Small intestine (tissue), 7 donors: ENCODE measurements around the gene ZNF783. TPM values are rescaled to one million over a fixed set of nuclear protein-coding genes. Genes with fewer than 3 reads are reported as not detected.

Experiments used
- DNase-seq, 2 donors: peaks; one replicate each; pipeline versions ENCODE4 v3.0.0 to v3.0.0-alpha.2; 2013
- FAIRE-seq: peaks from 2 replicates; lab custom pipeline; 2012; peaks lifted over from hg19 to GRCh38; lab: Jason Lieb, UNC
- H3K27ac ChIP-seq, 3 donors: one replicate each; pipeline ENCODE4 v1.5.1; 2013; ENCODE audit warnings: low read length in 2 of 3, mild to moderate bottlenecking in 2 of 3, control low read depth in 1 of 3, inconsistent platforms in 1 of 3, low read depth in 1 of 3, moderate library complexity in 1 of 3
- H3K27me3 ChIP-seq, 3 donors: one replicate each; pipeline ENCODE4 v1.6.1; 2013; ENCODE audit warnings: low read length in 3 of 3, inconsistent platforms in 1 of 3; ENCODE audit not compliant: control insufficient read depth in 3 of 3, insufficient read depth in 3 of 3
- H3K36me3 ChIP-seq, 3 donors: one replicate each; pipeline ENCODE4 v1.6.1; 2013; ENCODE audit warnings: low read length in 3 of 3, inconsistent platforms in 1 of 3, low read depth in 1 of 3, mild to moderate bottlenecking in 1 of 3, moderate library complexity in 1 of 3; ENCODE audit not compliant: control insufficient read depth in 3 of 3, insufficient read depth in 2 of 3
- H3K4me1 ChIP-seq, 3 donors: one replicate each; pipeline ENCODE4 v1.6.1; 2013; ENCODE audit warnings: low read length in 2 of 3, inconsistent platforms in 1 of 3, low read depth in 1 of 3, mild to moderate bottlenecking in 1 of 3, moderate library complexity in 1 of 3; ENCODE audit not compliant: control insufficient read depth in 3 of 3, insufficient read depth in 2 of 3
- H3K4me3 ChIP-seq, 3 donors: one replicate each; pipeline ENCODE4 v1.5.1; 2013; ENCODE audit warnings: low read length in 3 of 3, control low read depth in 1 of 3, inconsistent platforms in 1 of 3, low read depth in 1 of 3, mild to moderate bottlenecking in 1 of 3, moderate library complexity in 1 of 3
- H3K9me3 ChIP-seq, 2 donors: one replicate each; pipeline ENCODE4 v1.6.1; 2013; ENCODE audit warnings: low read depth in 1 of 2, low read length in 1 of 2; ENCODE audit not compliant: control insufficient read depth in 2 of 2, insufficient read depth in 1 of 2
- WGBS, 3 donors: extraction: QIAGEN DNeasy Blood & Tissue Kit; methylation state at CpG; one replicate each; pipeline ENCODE4 v1.1.7; 2013; 5-methylcytosine and 5-hydroxymethylcytosine counted together
- polyA plus RNA-seq, 4 donors: library from polyadenylated mRNA; stranded (reverse) in 3 of 4; unstranded in 1 of 4; fragments of 200-250 nt in 3 of 4; fragments of 120-200 nt in 1 of 4; gene quantifications; one replicate each; pipeline versions ENCODE4 v1.2.1 to v1.2.3, GENCODE V29; 2013
- donor health status: healthy with polysubstance abuse.
- donor health status: control.
- donor health status: control.
- donor health status: Bipolar disorder and iron deficiency.
- donor health status: healthy.

The ZNF783 gene
- polyA plus RNA-seq, 4 donors: 3.2 to 9.8 (median 5.0) TPM

GRCh38 chr7:149279111-149279743, 17.2 kb downstream of the ZNF783 start:
- H3K27me3 ChIP-seq: no peaks in the 10 kb centered on the region
- DNase-seq (no peak), FAIRE-seq (no peak)
- no peak overlapping the region for H3K4me3 ChIP-seq
- no peaks in the 10 kb centered on the region for H3K4me1 ChIP-seq
- WGBS, 3 donors: 95 to 96% (median 95%) methylated on average over 17 of the region's 17 CpGs
- H3K9me3 ChIP-seq: peaks cover 0 to 2% of the 10 kb centered on the region in 2 donors
- peaks cover 3 to 57% (median 4%) of the 10 kb centered on the region in 3 donors for H3K36me3 ChIP-seq
- H3K27ac ChIP-seq: no peak overlapping the region

GRCh38 chr7:149280151-149280550, 18.2 kb downstream of the ZNF783 start:
- H3K4me3 ChIP-seq: no peak overlapping the region
- H3K36me3 ChIP-seq: peaks cover 3 to 57% (median 4%) of the 10 kb centered on the region in 3 donors
- no peaks in the 10 kb centered on the region for H3K27me3 ChIP-seq
- no peak for FAIRE-seq
- H3K27ac ChIP-seq: no peak overlapping the region
- H3K4me1 ChIP-seq: no peaks in the 10 kb centered on the region
- 98 to 100% (median 98%) methylated on average over 4 to 8 of the region's 9 CpGs for WGBS, 3 donors
- DNase-seq: no peak
- H3K9me3 ChIP-seq: no peaks in the 10 kb centered on the region

DNA sequence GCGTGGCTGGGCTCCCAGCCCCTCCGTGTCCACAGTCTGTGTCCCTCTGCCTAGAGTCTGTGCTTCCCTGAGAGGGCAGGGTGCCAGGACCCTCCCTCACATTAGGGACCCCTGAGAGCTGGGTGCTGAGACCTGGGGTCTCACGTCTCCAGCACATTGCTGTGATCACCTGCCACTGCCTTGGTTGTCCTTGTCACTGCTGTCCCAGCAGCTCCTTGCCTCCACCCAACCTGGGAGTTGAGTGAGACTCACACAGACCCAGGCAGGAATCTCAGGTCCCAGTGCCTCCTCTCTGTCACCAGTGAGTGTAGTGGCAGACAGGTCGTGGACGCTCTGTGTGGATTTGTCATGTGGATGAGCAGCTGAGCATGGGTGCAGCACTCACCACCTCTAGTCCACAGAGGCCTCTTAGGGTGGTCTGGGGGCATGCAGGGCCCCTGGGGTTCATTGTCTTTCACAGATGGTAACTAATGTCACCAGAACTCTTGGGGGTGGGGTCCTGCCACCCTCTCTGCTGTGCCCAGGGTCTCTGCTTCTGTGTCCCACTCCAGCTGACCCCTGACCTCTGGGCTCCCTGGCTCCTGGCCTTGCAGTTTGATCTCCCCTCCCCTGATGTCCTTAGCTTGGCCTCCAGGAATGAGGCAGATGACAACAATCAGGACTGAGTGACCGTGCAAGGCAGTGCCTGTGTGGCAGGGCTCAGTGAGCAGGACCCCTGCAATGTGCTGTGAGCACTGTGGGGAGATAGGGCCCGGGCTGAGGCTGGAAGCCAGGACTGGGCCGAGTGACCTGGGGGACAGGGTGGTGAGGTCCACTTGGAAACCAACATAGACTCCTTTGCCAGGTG, 18.9 kb downstream of the ZNF783 start:
- Histone ChIP-seq H3K4me1 (peaks cover 0 to 3% (median 2%) of the 10 kb centered on the region in 3 donors), H3K27ac (no peak overlapping the region), H3K36me3 (peaks cover under 1 to 51% (median under 1%) of the 10 kb centered on the region in 3 donors), H3K27me3 (no peaks in the 10 kb centered on the region), H3K9me3 (no peaks in the 10 kb centered on the region), H3K4me3 (no peak overlapping the region)
- FAIRE-seq (no peak), DNase-seq (no peak)
- 93 to 95% (median 94%) methylated on average over 8 of the region's 8 CpGs for WGBS, 3 donors

DNA sequence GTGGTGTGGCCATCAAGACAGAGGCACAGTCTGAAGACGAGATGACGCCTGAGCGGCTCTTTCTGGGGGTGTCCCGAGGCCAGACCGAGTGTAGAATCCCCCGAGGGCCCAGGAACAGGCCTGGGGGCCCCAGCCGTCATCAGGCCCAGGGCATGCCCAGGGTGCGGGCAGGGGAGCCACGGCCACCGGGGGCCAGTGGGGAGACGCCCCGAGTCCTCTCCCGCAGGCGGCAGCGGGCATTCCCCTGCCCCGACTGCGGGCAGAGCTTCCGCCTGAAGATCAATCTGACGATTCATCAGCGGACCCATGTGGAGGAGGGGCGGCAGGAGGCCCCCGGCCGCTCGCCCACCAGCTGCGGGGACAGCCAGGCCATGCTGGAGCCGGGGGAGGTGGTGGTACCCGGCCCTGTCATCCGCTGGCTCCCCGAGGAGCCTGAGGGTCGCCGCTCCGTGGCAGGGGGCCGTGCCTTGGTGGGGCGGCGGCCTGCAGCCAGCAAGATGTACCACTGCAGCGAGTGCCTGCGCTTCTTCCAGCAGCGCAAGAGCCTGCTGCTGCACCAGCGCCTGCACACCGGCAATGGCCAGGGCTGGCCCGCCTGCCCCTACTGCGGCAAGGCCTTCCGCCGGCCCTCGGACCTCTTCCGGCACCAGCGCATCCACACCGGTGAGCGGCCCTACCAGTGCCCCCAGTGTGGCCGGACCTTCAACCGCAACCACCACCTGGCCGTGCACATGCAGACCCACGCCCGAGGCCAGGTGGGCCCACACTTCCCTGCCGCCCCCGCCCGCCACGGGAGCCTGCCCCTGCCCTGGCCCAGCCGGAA, 19.7 kb downstream of the ZNF783 start:
- Histone ChIP-seq H3K27me3 (no peaks in the 10 kb centered on the region), H3K36me3 (peaks cover 0 to 49% (median 0%) of the 10 kb centered on the region in 3 donors), H3K4me3 (no peak overlapping the region), H3K27ac (no peak overlapping the region), H3K4me1 (peaks cover 0 to 3% (median 3%) of the 10 kb centered on the region in 3 donors), H3K9me3 (no peaks in the 10 kb centered on the region)
- FAIRE-seq: no peak
- WGBS, 3 donors: 94 to 98% (median 95%) methylated on average over 53 to 59 of the region's 59 CpGs
- no peak for DNase-seq

GRCh38 chr7:149282331-149282655, 20.3 kb downstream of the ZNF783 start:
- peaks cover 0 to 3% (median 3%) of the 10 kb centered on the region in 3 donors for H3K4me1 ChIP-seq
- no peaks in the 10 kb centered on the region for H3K9me3 ChIP-seq
- 88 to 95% (median 95%) methylated on average over 5 of the region's 5 CpGs for WGBS, 3 donors
- DNase-seq (no peak), FAIRE-seq (no peak)
- H3K36me3 ChIP-seq: peaks cover 0 to 48% (median 0%) of the 10 kb centered on the region in 3 donors
- H3K4me3 ChIP-seq: no peak overlapping the region
- no peaks in the 10 kb centered on the region for H3K27me3 ChIP-seq
- no peak overlapping the region for H3K27ac ChIP-seq

GRCh38 chr7:149283321-149283720, 21.3 kb downstream of the ZNF783 start:
- Histone ChIP-seq H3K4me3 (no peak overlapping the region), H3K9me3 (no peaks in the 10 kb centered on the region), H3K27me3 (no peaks in the 10 kb centered on the region), H3K4me1 (peaks cover 0 to 3% (median 3%) of the 10 kb centered on the region in 3 donors), H3K27ac (no peak overlapping the region), H3K36me3 (peaks cover 0 to 40% (median 0%) of the 10 kb centered on the region in 3 donors)
- DNase-seq (no peak), FAIRE-seq (no peak)
- 90 to 96% (median 92%) methylated on average over 3 of the region's 3 CpGs for WGBS, 3 donors

DNA sequence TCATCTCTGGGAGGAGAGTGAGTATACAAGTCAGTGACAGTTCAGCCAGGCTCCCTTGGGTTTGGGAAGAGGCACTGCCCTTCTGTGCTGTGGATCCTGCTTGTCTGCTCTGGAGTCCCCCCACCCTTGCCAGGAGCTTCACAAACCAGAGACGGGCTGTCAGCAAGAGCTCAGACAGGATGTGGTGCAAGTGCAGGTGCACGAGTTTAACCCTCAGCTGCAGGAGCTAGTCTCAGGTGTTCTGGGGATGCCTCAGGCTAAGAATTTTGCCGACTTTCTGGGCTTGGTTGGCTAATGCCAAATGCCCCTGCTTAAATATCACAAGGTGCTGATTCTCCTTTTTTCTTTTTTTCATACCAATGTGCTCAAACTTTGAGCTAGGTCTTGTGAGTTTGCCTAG, 22.3 kb downstream of the ZNF783 start:
- WGBS, 3 donors: 37 to 44% (median 38%) methylated on average over 3 of the region's 3 CpGs
- DNase-seq (peak; percentile 7 to 30), FAIRE-seq (no peak)
- Histone ChIP-seq H3K27ac (no peak overlapping the region), H3K27me3 (no peaks in the 10 kb centered on the region), H3K9me3 (no peaks in the 10 kb centered on the region), H3K36me3 (peaks cover 0 to 38% (median 0%) of the 10 kb centered on the region in 3 donors), H3K4me3 (no peak overlapping the region), H3K4me1 (peaks cover 0 to 3% (median 3%) of the 10 kb centered on the region in 3 donors)
